DMS 273 (cell line): ENCODE results near the gene FAM83E.

ENCODE experiments used
- DNase-seq: peaks from one replicate; lab custom pipeline; 2025; ENCODE audit not compliant: unreplicated experiment; lab: John Stamatoyannopoulos, UW

FAM83E gene

GRCh38 chr19:48629599-48630295, 14.9 kb upstream of the FAM83E start:
- DNase-seq = peak; percentile 58

- no peak for DNase-seq
These were observed 14.4 kb upstream of the FAM83E start for GRCh38 chr19:48629297-48629598.

GRCh38 chr19:48628486-48629296, 13.8 kb upstream of the FAM83E start:
- no peak for DNase-seq

GRCh38 chr19:48627865-48628314, 13.0 kb upstream of the FAM83E start:
- no peak for DNase-seq

- DNase-seq = no peak
These were observed 12.5 kb upstream of the FAM83E start for GRCh38 chr19:48627201-48627864.

- no peak for DNase-seq
These were observed 11.0 kb upstream of the FAM83E start for GRCh38 chr19:48625891-48626327.

- DNase-seq = no peak
These were observed 10.2 kb upstream of the FAM83E start for GRCh38 chr19:48624791-48625723.

- peak; percentile 99 for DNase-seq
These were observed 9.3 kb upstream of the FAM83E start for GRCh38 chr19:48624067-48624594.

GRCh38 chr19:48623556-48624066, 8.7 kb upstream of the FAM83E start:
- DNase-seq = peak; percentile 82

- no peak for DNase-seq
These were observed 5.1 kb upstream of the FAM83E start for GRCh38 chr19:48619692-48620585.

- peak; percentile 99 for DNase-seq
These were observed 4.2 kb upstream of the FAM83E start, which contains the start of the genes RPL18 and SPHK2 for GRCh38 chr19:48618916-48619691. RPL18 (minus strand) TSS chr19:48619178; CDS start chr19:48619143, 35 bp downstream. SPHK2 (plus strand) TSS chr19:48619506; CDS start chr19:48620515, 1,009 bp downstream.

GRCh38 chr19:48618278-48618915, 3.5 kb upstream of the FAM83E start:
- DNase-seq = no peak

GRCh38 chr19:48617146-48617937, 2.5 kb upstream of the FAM83E start:
- DNase-seq = peak; percentile 52

GRCh38 chr19:48616491-48617056, 1.7 kb upstream of the FAM83E start:
- DNase-seq = no peak

GRCh38 chr19:48616041-48616436, 1.2 kb upstream of the FAM83E start:
- DNase-seq = no peak

- peak; percentile 65 for DNase-seq
These were observed 560 bp upstream of the FAM83E start for GRCh38 chr19:48615231-48616040.
